DMS 273 (cell line): ENCODE measurements around the gene HLA-E.
"Not testable (repeated sequence)": the region's sequence is repeated elsewhere in the genome, so short reads cannot be mapped to it uniquely, and the experiment has no call there.

Experiments used
- DNase-seq: peaks from one replicate; lab custom pipeline; 2025; ENCODE audit not compliant: unreplicated experiment; lab: John Stamatoyannopoulos, UW

The HLA-E gene

GRCh38 chr6:30480536-30481156 is 8.7 kb upstream of the HLA-E start:
- DNase-seq = peak; percentile 26

DNA sequence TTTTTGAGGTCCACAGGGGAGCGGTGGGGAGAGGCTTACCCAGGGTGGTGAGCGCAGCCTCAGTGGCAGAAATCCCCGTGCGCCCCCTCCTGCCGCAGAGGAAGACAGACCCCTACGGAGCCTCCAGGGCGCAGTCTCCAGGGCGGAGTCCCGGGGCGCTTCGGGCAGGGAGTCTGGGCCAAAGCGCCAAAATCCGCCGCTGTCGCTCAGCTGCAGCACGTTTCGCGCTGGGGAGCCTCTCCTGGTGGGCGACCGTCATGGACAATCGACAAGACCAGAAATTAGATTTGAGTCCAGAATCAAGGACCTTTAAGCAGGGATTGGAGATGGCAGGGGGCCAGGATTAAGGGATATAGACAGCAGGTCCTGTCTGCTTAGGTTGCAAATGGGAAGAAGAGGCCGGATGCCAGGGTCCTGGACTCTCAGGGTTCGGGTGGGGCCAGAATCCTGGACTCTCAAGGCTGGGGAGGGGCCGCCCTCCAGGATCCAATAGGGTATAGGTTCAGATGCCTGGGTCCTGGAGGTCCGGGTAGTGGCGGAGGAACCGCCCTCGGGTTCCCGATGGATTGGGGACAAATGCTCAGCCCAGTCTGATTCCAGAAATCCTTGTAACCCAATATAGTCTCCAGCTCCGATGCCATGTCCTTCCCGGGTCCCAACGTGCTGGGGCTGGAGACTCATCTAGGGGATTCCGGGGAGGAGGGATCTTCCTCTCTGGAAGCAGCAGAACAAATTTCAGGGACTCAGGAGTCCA is 7.9 kb upstream of the HLA-E start:
- DNase-seq = peak; percentile 47

DNA sequence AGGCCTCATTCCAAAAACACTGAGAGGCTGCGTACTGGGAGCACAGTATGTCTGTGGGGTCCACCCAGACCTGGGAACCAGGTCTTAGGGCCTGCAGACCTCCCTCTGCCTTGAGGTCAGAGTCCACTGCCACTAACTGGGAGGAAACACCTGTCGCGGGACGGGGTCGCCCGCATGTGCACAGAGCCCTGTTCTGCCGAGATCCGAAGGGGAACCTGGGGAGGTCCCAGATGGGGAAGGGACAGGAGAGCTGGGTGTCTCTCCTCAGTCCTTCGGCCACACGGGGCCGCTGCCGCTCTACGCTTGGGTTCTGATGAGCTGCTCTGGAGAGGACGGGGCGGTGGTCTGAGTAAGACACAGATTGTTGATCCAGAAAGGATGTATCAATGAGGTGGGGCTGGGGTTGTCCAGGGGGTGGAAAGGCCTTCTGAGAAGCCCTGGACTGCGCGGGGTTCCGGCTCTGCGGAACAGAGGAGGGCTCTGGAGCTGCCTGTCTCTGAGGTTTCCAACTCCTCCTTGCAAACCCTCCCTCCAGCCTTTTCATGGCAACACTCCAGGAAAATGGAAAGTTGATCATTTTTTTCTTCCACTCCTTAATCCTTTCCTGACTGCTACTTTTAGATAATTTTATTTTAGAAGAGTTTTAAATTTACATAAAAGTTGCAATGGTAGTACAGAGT is 7.2 kb upstream of the HLA-E start:
- peak; percentile 92 for DNase-seq

- DNase-seq = peak; percentile 76
These were observed 5.5 kb upstream of the HLA-E start for GRCh38 chr6:30483677-30484279.

GRCh38 chr6:30485236-30485635 is 4.1 kb upstream of the HLA-E start:
- DNase-seq = no peak

- no peak for DNase-seq
These were observed 1.4 kb upstream of the HLA-E start for GRCh38 chr6:30487926-30488325.

GRCh38 chr6:30488697-30489080 is 620 bp upstream of the HLA-E start:
- DNase-seq = not testable (repeated sequence)

GRCh38 chr6:30490026-30490876 is 942 bp downstream of the HLA-E start:
- DNase-seq = peak; percentile 66

DNA sequence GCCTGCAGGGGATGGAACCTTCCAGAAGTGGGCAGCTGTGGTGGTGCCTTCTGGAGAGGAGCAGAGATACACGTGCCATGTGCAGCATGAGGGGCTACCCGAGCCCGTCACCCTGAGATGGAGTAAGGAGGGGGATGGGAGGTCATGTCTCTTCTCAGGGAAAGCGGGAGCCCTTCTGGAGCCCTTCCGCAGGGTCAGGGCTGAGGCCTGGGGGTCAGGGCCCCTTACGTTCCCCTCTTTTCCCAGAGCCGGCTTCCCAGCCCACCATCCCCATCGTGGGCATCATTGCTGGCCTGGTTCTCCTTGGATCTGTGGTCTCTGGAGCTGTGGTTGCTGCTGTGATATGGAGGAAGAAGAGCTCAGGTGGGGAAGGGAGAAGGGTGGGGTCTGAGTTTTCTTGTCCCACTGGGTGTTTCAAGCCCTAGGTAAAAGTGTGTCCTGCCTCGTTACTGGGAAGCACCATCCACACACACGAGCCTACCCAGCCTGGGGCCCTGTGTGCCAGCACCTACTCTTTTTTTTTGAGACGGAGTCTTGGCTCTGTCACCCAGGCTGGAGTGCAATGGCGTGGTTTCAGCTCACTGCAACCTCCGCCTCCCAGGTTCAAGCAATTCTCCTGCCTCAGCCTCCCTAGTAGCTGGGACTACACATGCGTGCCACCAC is 2.1 kb downstream of the HLA-E start:
- not testable (repeated sequence) for DNase-seq

DNA sequence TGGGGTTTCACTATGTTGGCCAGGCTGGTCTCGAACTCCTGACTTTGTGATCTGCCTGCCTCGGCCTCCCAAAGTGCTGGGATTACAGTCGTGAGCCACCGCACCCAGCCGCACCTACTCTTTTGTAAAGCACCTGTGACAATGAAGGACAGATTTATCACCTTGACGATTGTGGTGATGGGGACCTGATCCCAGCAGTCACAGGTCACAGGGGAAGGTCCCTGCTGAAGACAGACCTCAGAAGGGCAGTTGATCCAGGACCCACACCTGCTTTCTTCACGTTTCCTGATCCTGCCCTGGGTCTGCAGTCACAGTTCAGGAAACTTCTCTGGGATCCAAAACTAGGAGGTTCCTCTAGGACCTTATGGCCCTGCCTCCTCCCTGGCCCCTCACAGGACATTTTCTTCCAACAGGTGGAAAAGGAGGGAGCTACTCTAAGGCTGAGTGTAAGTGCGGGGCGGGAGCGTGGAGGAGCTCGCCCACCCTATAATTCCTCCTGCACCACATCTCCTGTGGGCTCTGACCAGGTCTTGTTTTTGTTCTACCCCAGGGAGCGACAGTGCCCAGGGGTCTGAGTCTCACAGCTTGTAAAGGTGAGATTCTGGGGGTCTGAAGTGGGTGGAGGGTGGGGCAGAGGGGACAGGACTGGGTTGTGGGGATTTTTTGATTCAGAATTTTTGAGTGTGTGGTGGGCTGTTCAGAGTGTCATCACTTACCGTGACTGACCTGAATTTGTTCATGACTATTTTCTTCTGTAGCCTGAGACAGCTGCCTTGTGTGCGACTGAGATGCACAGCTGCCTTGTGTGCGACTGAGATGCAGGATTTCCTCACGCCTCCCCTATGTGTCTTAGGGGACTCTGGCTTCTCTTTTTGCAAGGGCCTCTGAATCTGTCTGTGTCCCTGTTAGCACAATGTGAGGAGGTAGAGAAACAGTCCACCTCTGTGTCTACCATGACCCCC is 3.0 kb downstream of the HLA-E start:
- DNase-seq = no peak

- DNase-seq = peak; percentile 16
These were observed 4.4 kb downstream of the HLA-E start for GRCh38 chr6:30493643-30494250.

DNA sequence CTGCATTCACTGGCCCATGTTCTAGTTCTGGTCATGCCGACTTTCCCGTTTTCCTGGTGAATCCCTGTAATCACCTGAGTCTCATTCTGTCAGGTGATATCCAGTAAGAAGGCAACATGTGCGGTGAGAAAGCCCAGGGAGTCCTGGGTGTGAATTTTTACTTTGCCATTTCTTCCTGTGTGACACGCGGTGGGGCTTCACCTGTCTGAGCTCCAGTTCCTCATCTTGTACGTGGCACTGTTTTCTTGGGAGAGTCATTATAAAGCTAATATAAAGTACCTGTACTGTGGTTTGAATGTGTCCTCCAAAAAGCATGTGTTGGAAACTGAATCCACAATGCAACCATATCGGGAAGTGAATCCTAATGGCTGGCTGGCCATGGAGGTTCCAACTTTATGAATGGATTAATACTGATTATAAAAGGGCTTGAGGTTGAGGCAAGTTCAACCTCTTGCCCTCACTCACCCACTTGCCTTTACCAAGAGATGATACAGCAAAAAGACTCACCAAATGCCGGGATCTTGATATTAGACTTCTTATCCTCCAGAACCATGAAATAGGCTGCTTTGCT is 5.1 kb downstream of the HLA-E start:
- DNase-seq = no peak

GRCh38 chr6:30495060-30495459 is 5.8 kb downstream of the HLA-E start:
- DNase-seq = not testable (repeated sequence)

- DNase-seq = no peak
These were observed 6.7 kb downstream of the HLA-E start for GRCh38 chr6:30495993-30496392.

DNA sequence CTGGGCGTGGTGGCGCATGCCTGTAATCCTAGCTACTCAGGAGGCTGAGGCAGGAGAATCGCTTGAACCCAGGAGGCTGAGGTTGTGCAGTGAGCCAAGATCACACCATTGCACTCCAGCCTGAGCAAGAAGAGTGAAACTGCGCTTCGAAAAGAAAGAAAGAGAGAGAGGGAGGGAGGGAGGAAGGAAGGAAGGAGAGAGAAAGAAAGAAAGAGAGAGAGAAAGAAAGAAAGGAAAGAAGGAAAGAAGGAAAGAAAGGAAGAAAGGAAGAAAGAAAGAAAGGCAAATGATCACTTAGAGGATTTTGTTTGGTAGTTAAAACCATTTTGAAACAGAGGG is 7.9 kb downstream of the HLA-E start:
- not testable (repeated sequence) for DNase-seq

GRCh38 chr6:30497714-30498113 is 8.4 kb downstream of the HLA-E start:
- DNase-seq = no peak

DNA sequence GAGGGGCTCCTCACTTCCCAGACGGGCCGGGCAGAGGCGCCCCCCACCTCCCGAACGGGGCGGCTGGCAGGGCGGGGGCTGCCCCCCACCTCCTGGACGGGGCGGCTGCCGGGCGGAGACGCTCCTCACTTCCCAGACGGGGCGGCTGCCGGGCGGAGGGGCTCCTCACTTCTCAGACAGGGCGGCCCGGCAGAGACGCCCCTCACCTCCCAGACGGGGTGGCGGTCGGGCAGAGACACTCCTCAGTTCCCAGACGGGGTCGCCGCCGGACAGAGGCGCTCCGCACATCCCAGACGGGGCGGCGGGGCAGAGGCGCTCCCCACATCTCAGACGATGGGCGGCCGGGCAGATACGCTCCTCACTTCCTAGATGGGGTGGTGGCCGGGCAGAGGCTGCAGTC is 9.4 kb downstream of the HLA-E start:
- not testable (repeated sequence) for DNase-seq
